GM23338 (cell line): Measurements from ENCODE around the gene PTAR1. TPM values are rescaled to one million over a fixed set of nuclear protein-coding genes. Genes with fewer than 3 reads are reported as not detected.
A peak's percentile ranks its signal among the peaks of the same experiment; 100 is the strongest.

Source experiments
- ATAC-seq: fragments of 200-7000 bp; cut with Tn5 transposase; 3 replicates; pipeline ENCODE4 v1.9.1; 2020
- DNase-seq: peaks from one replicate; pipeline ENCODE4 v3.0.0-alpha.2; 2015; ENCODE audit warnings: low spot score
- H2AFZ ChIP-seq: fragments of 200-600 bp; sonication (generic); 2 replicates; pipeline ENCODE4 v1.8.0; 2016; ENCODE audit warnings: antibody characterized with exemption, mild to moderate bottlenecking, moderate library complexity
- H3F3A ChIP-seq: fragments of 200-600 bp; sonication (generic); replicated peaks from 2 replicates; pipeline ENCODE4 v1.8.0; 2017; ENCODE audit warnings: antibody characterized with exemption, mixed run types, low read depth
- H3K27ac ChIP-seq: fragments of 200-600 bp; sonication (generic); 2 replicates; pipeline ENCODE4 v1.6.1; 2016; ENCODE audit warnings: low read depth
- H3K27me3 ChIP-seq: fragments of 200-600 bp; sonication (generic); 2 replicates; pipeline ENCODE4 v1.8.0; 2016; ENCODE audit warnings: mild to moderate bottlenecking, mixed run types, moderate library complexity; ENCODE audit not compliant: insufficient read depth
- H3K36me3 ChIP-seq: fragments of 200-600 bp; sonication (generic); 2 replicates; pipeline ENCODE4 v1.8.0; 2016; ENCODE audit warnings: mild to moderate bottlenecking; ENCODE audit not compliant: insufficient read depth
- H3K4me1 ChIP-seq: fragments of 200-600 bp; sonication (generic); 2 replicates; pipeline ENCODE4 v1.8.0; 2016; ENCODE audit warnings: mild to moderate bottlenecking, moderate library complexity; ENCODE audit not compliant: insufficient read depth
- H3K4me2 ChIP-seq: fragments of 200-600 bp; sonication (generic); 2 replicates; pipeline ENCODE4 v1.7.1; 2017; ENCODE audit warnings: mixed run types
- H3K4me3 ChIP-seq: fragments of 200-600 bp; sonication (generic); 2 replicates; pipeline ENCODE4 v1.6.1; 2016; ENCODE audit warnings: mixed run types
- H3K79me2 ChIP-seq: fragments of 200-600 bp; sonication (generic); replicated peaks from 2 replicates; pipeline ENCODE4 v1.8.0; 2017; ENCODE audit warnings: mild to moderate bottlenecking; ENCODE audit not compliant: insufficient read depth
- H3K9me2 ChIP-seq: fragments of 200-600 bp; sonication (generic); 2 replicates; pipeline ENCODE4 v1.8.0; 2017; ENCODE audit not compliant: insufficient read depth
- H4K20me1 ChIP-seq: fragments of 200-600 bp; sonication (generic); replicated peaks from 2 replicates; pipeline ENCODE4 v1.8.0; 2017; ENCODE audit warnings: mild to moderate bottlenecking; ENCODE audit not compliant: insufficient read depth
- H3K27ac Mint-ChIP-seq: 2 replicates; pipeline ENCODE4 v1.8.0; 2020; ENCODE audit warnings: inconsistent platforms, mild to moderate bottlenecking, moderate library complexity, mixed read lengths
- H3K27me3 Mint-ChIP-seq: 3 replicates; pipeline ENCODE4 v1.8.0; 2022; ENCODE audit warnings: low read depth, mild to moderate bottlenecking, moderate library complexity, mixed read lengths, inconsistent platforms; ENCODE audit not compliant: insufficient read depth, poor library complexity
- H3K36me3 Mint-ChIP-seq: 3 replicates; pipeline ENCODE4 v1.8.0; 2021; ENCODE audit warnings: low read depth, mild to moderate bottlenecking, inconsistent platforms, moderate library complexity, mixed read lengths
- H3K4me1 Mint-ChIP-seq: 3 replicates; pipeline ENCODE4 v1.8.0; 2020; ENCODE audit warnings: mild to moderate bottlenecking, inconsistent platforms, mixed read lengths
- H3K4me3 Mint-ChIP-seq: 3 replicates; pipeline ENCODE4 v1.8.0; 2021; ENCODE audit warnings: moderate library complexity, mild to moderate bottlenecking, inconsistent platforms, mixed read lengths
- H3K9me3 Mint-ChIP-seq: 3 replicates; pipeline ENCODE4 v1.8.0; 2020; ENCODE audit warnings: moderate library complexity, mild to moderate bottlenecking, inconsistent platforms, mixed read lengths
- CREB1 ChIP-seq: fragments of 250-450 bp; sonication (Bioruptor Pico); IDR thresholded peaks from 2 replicates; pipeline ENCODE4 v1.5.0; 2020; ENCODE audit warnings: low read depth, mild to moderate bottlenecking, moderate library complexity
- JUNB ChIP-seq: IDR thresholded peaks from one replicate; pipeline ENCODE4 v1.6.1; 2016; ENCODE audit warnings: antibody characterized with exemption; ENCODE audit not compliant: unreplicated experiment
- NANOG ChIP-seq: IDR thresholded peaks from 2 replicates; pipeline ENCODE4 v1.6.1; 2016; ENCODE audit warnings: antibody characterized with exemption, borderline replicate concordance
- POLR2AphosphoS5 ChIP-seq: IDR thresholded peaks from 2 replicates; pipeline ENCODE4 v1.6.1; 2016; ENCODE audit warnings: antibody characterized with exemption, low read depth
- ZNF114 ChIP-seq: fragments of 250-450 bp; sonication (Bioruptor Pico); IDR thresholded peaks from 2 replicates; pipeline ENCODE4 v1.5.0; 2020; ENCODE audit warnings: mild to moderate bottlenecking, moderate library complexity
- long read RNA-seq: library from polyadenylated mRNA; unstranded; transcript quantifications from one replicate; pipeline ENCODE4 v2.0.0, GENCODE V29; 2020; ENCODE audit not compliant: unreplicated experiment
- polyA plus RNA-seq: library from polyadenylated mRNA; unstranded; fragments of >200 nt; fragmentation: Nextera tagmentation; extraction: Ambion mirVana; gene quantifications from 2 replicates; pipeline ENCODE4 v1.2.1, GENCODE V29; 2016
- total RNA-seq: library from RNA; depleted of rRNA; stranded (reverse); fragments of >200 nt; shearing (Covaris generic); gene quantifications from 2 replicates; pipeline ENCODE4 v1.2.3, GENCODE V29; 2014; rRNA removed
- TF ChIP-seq, protein P1 (sequence below): IDR thresholded peaks from 2 replicates; pipeline ENCODE4 v1.6.1; 2016; ENCODE audit warnings: antibody characterized with exemption
- TF ChIP-seq, protein P2 (sequence below), 2 experiments: fragments of 200-600 bp in 1 of 2; sonication (generic) in 1 of 2; conservative IDR thresholded peaks; 2 replicates each; pipeline versions ENCODE4 v1.5.1 to v1.6.1; 2016 to 2017; ENCODE audit warnings: antibody characterized with exemption in 2 of 2, low read depth in 2 of 2, mild to moderate bottlenecking in 2 of 2, moderate library complexity in 1 of 2

PTAR1 gene, protein sequence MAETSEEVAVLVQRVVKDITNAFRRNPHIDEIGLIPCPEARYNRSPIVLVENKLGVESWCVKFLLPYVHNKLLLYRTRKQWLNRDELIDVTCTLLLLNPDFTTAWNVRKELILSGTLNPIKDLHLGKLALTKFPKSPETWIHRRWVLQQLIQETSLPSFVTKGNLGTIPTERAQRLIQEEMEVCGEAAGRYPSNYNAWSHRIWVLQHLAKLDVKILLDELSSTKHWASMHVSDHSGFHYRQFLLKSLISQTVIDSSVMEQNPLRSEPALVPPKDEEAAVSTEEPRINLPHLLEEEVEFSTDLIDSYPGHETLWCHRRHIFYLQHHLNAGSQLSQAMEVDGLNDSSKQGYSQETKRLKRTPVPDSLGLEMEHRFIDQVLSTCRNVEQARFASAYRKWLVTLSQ
- total RNA-seq (218 and 219 TPM in 2 replicates), polyA plus RNA-seq (32.1 and 35.2 TPM in 2 replicates)
- long read RNA-seq, full-length matches to known transcripts = 1 of 6 reads
- long read RNA-seq, partial matches to known transcripts = 4 of 6 reads
- long read RNA-seq, other reads (novel, unspliced or antisense) = 1 of 6 reads

DNA sequence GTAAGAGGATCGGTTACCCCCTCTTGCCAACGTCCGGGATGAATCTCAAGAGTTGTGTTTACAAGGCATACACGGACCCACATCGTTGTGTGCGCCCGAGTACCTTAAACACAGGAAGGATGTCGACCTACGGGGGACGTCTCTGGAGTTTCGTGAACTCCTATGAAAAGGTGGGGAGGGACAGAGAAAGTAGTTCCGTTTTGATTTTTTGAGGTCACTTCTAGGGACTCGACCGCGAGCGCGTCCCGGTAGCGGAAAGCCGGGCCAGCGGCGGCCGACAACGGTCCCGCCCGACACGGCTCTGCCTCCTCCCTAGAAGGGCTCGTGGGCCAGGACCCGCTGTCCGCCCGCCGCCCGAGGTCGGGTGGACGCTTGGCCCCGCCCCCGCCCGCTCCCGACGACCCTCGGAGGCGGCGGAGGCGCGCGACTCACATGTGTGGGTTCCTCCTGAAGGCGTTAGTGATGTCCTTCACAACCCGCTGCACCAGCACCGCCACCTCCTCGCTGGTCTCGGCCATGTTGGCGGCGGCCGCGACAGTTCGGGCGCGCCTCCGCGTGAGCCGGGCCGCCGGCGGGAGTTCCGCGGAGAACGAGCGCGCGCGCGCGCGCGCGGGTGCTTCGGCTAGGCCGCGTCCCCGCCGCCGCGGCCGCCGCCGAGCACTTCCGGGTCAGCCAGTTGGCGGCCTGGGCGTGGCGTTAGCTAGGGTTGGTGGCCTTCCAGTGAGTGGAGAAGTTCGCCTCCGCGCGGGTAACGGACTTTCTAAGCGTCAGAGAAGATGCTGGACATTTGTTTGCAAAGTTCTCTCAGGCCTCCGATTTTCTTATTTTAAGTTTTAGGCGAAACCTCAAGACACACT lies at the start of gene PTAR1:
PTAR1 (minus strand) TSS at position 591 of the 857 bp plus-strand sequence; CDS start at position 518, 73 bp downstream.
- Histone ChIP-seq H3K4me3 (peak within 1 kb of the TSS; percentile 79), H2AFZ (no peak within 1 kb of the TSS), H3K27ac (peak within 1 kb of the TSS; percentile 98), H3K9me2 (no peaks in the 10 kb centered on the region), H4K20me1 (peaks cover 6% of the 10 kb centered on the region; the same call in 1 of the 2 replicates), H3F3A (no peaks in the 10 kb centered on the region), H3K4me1 (peaks cover 49% of the 10 kb centered on the region), H3K36me3 (no peaks in the 10 kb centered on the region), H3K79me2 (peaks cover 49% of the 10 kb centered on the region), H3K27me3 (no peaks in the 10 kb centered on the region), H3K4me2 (peak within 1 kb of the TSS; percentile 90)
- ATAC-seq = peak; percentile 68
- TF ChIP-seq ZNF114 (CRISPR knock-in tag) (no peak), NANOG (no peak), POLR2AphosphoS5 (peak; percentile 73), JUNB (no peak)
- TF ChIP-seq, protein P1, sequence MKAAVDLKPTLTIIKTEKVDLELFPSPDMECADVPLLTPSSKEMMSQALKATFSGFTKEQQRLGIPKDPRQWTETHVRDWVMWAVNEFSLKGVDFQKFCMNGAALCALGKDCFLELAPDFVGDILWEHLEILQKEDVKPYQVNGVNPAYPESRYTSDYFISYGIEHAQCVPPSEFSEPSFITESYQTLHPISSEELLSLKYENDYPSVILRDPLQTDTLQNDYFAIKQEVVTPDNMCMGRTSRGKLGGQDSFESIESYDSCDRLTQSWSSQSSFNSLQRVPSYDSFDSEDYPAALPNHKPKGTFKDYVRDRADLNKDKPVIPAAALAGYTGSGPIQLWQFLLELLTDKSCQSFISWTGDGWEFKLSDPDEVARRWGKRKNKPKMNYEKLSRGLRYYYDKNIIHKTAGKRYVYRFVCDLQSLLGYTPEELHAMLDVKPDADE = peak; percentile 21; the same call in 1 of the 2 replicates
- Mint-ChIP-seq H3K9me3 (no peaks in the 10 kb centered on the region), H3K4me3 (peak within 1 kb of the TSS; percentile 93), H3K4me1 (peaks cover 52% of the 10 kb centered on the region), H3K27ac (peak within 1 kb of the TSS; percentile 94), H3K27me3 (peaks cover 5% of the 10 kb centered on the region), H3K36me3 (peaks cover 10% of the 10 kb centered on the region; the same call in 2 of the 3 replicates)
- DNase-seq = peak; percentile 93

DNA sequence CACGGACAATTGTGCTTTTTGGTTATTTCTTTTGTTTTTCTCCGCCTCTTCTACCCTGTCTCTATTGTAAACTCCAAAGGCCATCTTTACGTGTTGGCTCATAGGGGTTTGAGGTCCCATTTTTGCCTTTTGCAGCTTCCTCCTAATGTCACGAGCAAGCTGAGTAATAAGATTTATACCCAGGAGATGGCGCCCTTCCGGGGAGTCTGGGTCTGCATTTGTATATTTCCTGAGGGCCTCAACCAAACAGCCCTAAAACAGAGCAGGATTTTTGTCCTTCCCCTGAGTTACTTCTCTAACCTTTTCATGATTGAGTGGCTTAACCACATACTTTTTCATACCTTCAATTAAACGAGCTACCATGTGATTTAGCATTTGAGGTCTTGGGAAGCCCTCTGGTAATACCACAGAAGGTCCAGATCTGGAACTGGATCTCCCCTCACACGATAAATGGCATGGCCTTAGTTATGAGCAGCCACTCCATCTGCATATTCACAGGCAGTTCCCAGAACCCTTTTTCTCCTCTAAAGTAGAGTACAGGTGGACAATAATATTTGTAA lies 49.6 kb upstream of the PTAR1 start:
- Histone ChIP-seq H3K27me3 (no peaks in the 10 kb centered on the region), H3K27ac (no peak overlapping the region), H3K79me2 (no peaks in the 10 kb centered on the region), H3K4me2 (no peak overlapping the region), H3F3A (no peaks in the 10 kb centered on the region), H3K4me1 (no peaks in the 10 kb centered on the region), H3K36me3 (no peaks in the 10 kb centered on the region), H3K4me3 (no peak overlapping the region), H2AFZ (peak overlapping the region; percentile 81), H4K20me1 (no peaks in the 10 kb centered on the region), H3K9me2 (peaks cover 15% of the 10 kb centered on the region)
- Mint-ChIP-seq H3K4me3 (no peak overlapping the region), H3K9me3 (no peaks in the 10 kb centered on the region), H3K27ac (no peak overlapping the region), H3K36me3 (no peaks in the 10 kb centered on the region), H3K27me3 (no peaks in the 10 kb centered on the region), H3K4me1 (peaks cover 4% of the 10 kb centered on the region; the same call in 2 of the 3 replicates)
- TF ChIP-seq, protein P1 = no peak
- TF ChIP-seq NANOG (no peak), CREB1 (CRISPR knock-in tag) (no peak)
- TF ChIP-seq, protein P2, sequence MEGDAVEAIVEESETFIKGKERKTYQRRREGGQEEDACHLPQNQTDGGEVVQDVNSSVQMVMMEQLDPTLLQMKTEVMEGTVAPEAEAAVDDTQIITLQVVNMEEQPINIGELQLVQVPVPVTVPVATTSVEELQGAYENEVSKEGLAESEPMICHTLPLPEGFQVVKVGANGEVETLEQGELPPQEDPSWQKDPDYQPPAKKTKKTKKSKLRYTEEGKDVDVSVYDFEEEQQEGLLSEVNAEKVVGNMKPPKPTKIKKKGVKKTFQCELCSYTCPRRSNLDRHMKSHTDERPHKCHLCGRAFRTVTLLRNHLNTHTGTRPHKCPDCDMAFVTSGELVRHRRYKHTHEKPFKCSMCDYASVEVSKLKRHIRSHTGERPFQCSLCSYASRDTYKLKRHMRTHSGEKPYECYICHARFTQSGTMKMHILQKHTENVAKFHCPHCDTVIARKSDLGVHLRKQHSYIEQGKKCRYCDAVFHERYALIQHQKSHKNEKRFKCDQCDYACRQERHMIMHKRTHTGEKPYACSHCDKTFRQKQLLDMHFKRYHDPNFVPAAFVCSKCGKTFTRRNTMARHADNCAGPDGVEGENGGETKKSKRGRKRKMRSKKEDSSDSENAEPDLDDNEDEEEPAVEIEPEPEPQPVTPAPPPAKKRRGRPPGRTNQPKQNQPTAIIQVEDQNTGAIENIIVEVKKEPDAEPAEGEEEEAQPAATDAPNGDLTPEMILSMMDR (conservative IDR thresholded peaks at IDR 0.05; ENCODE audit: low read depth in 2 of 2) = peak; percentile 75 to 76
- ATAC-seq = peak; percentile 87
- DNase-seq = peak; percentile 83
